ENCODE measurements around the gene CWH43. TPM values are rescaled to one million over a fixed set of nuclear protein-coding genes. Genes with fewer than 3 reads are reported as not detected.
"Not testable (repeated sequence)": the region's sequence is repeated elsewhere in the genome, so short reads cannot be mapped to it uniquely, and the experiment has no call there.

CWH43 gene
- total and polyA plus RNA-seq, 12 donors, result not detected

GRCh38 chr4:48947731-48948130 is 38.3 kb upstream of the CWH43 start:
- H3K27ac ChIP-seq, result no peak overlapping the region
- H3K36me3 ChIP-seq, result no peaks in the 10 kb centered on the region
- H3K9me3 ChIP-seq, result peaks cover 0 to 14% (median 0%) of the 10 kb centered on the region in 11 donors
- 93 to 94% methylated on average over 1 of the region's 1 CpG for WGBS, 2 donors
- H3K27me3 ChIP-seq, result no peaks in the 10 kb centered on the region
- TF ChIP-seq, protein P1, sequence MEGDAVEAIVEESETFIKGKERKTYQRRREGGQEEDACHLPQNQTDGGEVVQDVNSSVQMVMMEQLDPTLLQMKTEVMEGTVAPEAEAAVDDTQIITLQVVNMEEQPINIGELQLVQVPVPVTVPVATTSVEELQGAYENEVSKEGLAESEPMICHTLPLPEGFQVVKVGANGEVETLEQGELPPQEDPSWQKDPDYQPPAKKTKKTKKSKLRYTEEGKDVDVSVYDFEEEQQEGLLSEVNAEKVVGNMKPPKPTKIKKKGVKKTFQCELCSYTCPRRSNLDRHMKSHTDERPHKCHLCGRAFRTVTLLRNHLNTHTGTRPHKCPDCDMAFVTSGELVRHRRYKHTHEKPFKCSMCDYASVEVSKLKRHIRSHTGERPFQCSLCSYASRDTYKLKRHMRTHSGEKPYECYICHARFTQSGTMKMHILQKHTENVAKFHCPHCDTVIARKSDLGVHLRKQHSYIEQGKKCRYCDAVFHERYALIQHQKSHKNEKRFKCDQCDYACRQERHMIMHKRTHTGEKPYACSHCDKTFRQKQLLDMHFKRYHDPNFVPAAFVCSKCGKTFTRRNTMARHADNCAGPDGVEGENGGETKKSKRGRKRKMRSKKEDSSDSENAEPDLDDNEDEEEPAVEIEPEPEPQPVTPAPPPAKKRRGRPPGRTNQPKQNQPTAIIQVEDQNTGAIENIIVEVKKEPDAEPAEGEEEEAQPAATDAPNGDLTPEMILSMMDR (IDR thresholded peaks at IDR 0.05), result no peak
- intact Hi-C loops (cut with DNase I), result no loop called here
- no peak overlapping the region for H3K4me3 ChIP-seq
- DNase-seq (no peak), ATAC-seq (no peak)
- no peaks in the 10 kb centered on the region for H3K4me1 ChIP-seq

DNA sequence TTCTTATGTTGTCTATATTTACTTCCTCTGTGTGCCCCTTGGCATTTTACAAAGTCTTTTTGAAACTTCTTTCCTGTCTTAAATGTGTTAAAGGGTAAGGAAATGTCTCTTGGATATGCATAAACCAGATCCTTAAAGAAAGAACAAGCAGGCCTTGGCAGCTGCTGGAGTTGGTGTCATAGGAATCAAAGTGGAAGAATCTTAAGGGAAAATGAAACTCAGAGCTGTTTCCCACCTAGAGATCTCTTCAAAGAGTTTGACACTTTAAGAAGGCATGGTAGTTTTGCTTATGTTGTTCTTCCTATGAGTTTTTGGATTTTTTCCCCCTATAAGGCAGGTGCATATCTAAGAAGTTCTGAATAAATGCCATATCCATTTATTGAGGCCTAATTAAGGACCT is 37.0 kb upstream of the CWH43 start:
- Histone ChIP-seq H3K9me3 (peaks cover 0 to 14% (median 0%) of the 10 kb centered on the region in 11 donors), H3K36me3 (no peaks in the 10 kb centered on the region), H3K27me3 (no peaks in the 10 kb centered on the region), H3K4me1 (no peaks in the 10 kb centered on the region), H3K4me3 (no peak overlapping the region), H3K27ac (no peak overlapping the region)
- DNase-seq (no peak), ATAC-seq (no peak)
- TF ChIP-seq, protein P1 (IDR thresholded peaks at IDR 0.05), result no peak
- intact Hi-C loops (cut with DNase I), result no loop called here

GRCh38 chr4:48949518-48950219 is 36.4 kb upstream of the CWH43 start:
- H3K4me3 ChIP-seq, result no peak overlapping the region
- intact Hi-C loops (cut with DNase I), result loop anchor here in 1 of 10 donors (10.0 kb wide), 1 partner anchor 45 kb away; the partner anchor contains the start of gene OCIAD2
- TF ChIP-seq, protein P1 (IDR thresholded peaks at IDR 0.05), result no peak
- no peak overlapping the region for H3K27ac ChIP-seq
- 73 to 78% methylated on average over 4 of the region's 4 CpGs for WGBS, 2 donors
- H3K4me1 ChIP-seq, result no peaks in the 10 kb centered on the region
- H3K9me3 ChIP-seq, result peaks cover 0 to 14% (median 0%) of the 10 kb centered on the region in 11 donors
- no peaks in the 10 kb centered on the region for H3K36me3 ChIP-seq
- H3K27me3 ChIP-seq, result no peaks in the 10 kb centered on the region
- ATAC-seq, result no peak
- DNase-seq, result no peak

GRCh38 chr4:48954314-48954713 is 31.8 kb upstream of the CWH43 start:
- Histone ChIP-seq H3K27me3 (no peaks in the 10 kb centered on the region), H3K9me3 (peaks cover 0 to 14% (median 0%) of the 10 kb centered on the region in 11 donors), H3K4me3 (no peak overlapping the region), H3K36me3 (no peaks in the 10 kb centered on the region), H3K4me1 (no peaks in the 10 kb centered on the region), H3K27ac (no peak overlapping the region)
- intact Hi-C loops (cut with DNase I), result loop anchor here in 1 of 10 donors (10.0 kb wide), 1 partner anchor 50 kb away; the partner anchor contains the start of gene OCIAD2
- WGBS, 2 donors, result 84 to 93% methylated on average over 2 of the region's 2 CpGs
- DNase-seq (no peak), ATAC-seq (no peak)
- TF ChIP-seq, protein P1 (IDR thresholded peaks at IDR 0.05), result no peak

GRCh38 chr4:48957366-48957765 is 28.7 kb upstream of the CWH43 start:
- not testable (repeated sequence) for H3K4me1 ChIP-seq, H3K27ac ChIP-seq, H3K36me3 ChIP-seq, DNase-seq, H3K9me3 ChIP-seq, ATAC-seq, H3K4me3 ChIP-seq, H3K27me3 ChIP-seq
- intact Hi-C loops (cut with DNase I), result loop anchor here in 2 of 10 donors (5.0 to 10.0 kb wide), 2 partner anchors 53 to 380 kb away; partner anchors contain the start of gene OCIAD2 (in 1 of the 2)
- WGBS, 2 donors, result 84 to 88% methylated on average over 5 of the region's 5 CpGs

Data from heart right ventricle (tissue), 16 donors.